ENCODE measurements around the gene PDSS2.
"Not testable (repeated sequence)": the region's sequence is repeated elsewhere in the genome, so short reads cannot be mapped to it uniquely, and the experiment has no call there.

Gene PDSS2

DNA sequence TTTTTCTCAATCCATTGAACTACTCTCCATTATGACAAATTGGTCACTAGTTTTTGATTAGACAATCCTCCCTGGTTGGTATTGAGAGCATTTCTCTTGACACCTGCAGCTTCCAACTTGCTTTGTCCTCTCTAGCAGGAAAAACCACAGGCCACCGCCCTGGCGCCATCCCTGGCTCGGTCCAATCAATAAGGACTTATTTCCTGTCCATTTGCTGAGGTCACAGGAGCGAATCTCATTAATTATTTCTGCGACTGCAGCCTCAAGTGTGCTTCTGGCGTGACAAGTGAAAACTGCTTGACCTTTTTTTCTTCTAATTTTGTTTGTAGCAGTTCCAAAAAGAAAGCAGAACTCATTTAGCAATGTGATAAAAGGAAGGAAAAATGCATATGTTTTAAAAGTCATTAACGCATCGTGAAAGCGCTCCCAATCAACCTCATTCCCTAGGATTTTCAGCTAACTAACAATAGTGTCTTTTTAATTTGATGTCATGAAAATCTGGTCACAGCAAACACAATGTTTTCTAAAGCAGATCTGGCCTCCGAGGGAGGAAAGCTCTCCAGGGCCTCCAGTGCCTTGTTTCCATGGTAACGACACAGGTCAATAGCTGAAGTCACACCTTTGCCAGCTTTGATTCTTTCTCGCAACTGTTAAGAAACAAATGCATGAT lies 305.1 kb downstream of the PDSS2 start:
- DNase-seq (ENCODE audit: low spot score): no peak

GRCh38 chr6:107152638-107153430 lies 306.5 kb downstream of the PDSS2 start:
- DNase-seq (ENCODE audit: low spot score): no peak

GRCh38 chr6:107144666-107145065 lies 314.7 kb downstream of the PDSS2 start:
- no peak for DNase-seq (ENCODE audit: low spot score)

DNA sequence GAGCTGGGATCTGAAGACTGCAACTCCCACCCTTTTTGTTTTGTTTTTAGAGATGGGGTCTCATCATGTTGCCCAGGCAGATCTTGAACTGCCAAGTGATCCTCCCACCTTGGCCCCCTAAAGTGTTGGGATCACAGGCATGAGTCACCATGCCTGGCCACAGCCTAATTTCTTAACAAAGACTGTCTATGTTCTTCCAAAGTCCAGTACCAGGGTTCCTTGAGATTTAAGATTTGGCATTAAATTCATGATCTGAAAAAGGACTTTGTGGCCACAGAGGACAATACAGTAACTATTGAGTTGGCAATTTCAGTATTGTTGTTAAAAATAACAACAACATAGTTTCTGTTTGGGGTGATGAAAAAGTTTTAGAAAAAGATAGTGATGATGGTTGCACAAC lies 315.4 kb downstream of the PDSS2 start:
- DNase-seq (ENCODE audit: low spot score): no peak

DNA sequence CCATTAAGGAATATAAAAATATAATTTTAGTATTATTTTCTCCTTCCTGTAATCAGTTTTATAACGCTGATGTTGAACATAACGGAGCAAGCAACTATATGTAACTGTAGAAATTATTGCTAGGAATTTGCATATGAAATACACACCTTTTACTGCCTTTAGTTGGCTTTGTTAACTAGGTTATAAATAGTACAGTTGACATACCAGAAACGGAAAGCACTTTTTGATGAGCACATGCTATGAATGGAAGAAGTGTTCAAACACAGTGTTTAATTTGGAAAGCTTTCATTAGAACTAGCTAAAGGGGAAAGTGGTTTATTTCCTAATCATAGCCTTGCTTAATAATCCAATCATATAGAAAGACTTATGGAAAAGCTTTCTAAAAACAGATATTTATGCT lies 318.8 kb downstream of the PDSS2 start:
- no peak for DNase-seq (ENCODE audit: low spot score)

GRCh38 chr6:107136324-107136723 lies 323.0 kb downstream of the PDSS2 start:
- DNase-seq (ENCODE audit: low spot score): not testable (repeated sequence)

GRCh38 chr6:107135048-107135680 lies 324.2 kb downstream of the PDSS2 start:
- not testable (repeated sequence) for DNase-seq (ENCODE audit: low spot score)

DNA sequence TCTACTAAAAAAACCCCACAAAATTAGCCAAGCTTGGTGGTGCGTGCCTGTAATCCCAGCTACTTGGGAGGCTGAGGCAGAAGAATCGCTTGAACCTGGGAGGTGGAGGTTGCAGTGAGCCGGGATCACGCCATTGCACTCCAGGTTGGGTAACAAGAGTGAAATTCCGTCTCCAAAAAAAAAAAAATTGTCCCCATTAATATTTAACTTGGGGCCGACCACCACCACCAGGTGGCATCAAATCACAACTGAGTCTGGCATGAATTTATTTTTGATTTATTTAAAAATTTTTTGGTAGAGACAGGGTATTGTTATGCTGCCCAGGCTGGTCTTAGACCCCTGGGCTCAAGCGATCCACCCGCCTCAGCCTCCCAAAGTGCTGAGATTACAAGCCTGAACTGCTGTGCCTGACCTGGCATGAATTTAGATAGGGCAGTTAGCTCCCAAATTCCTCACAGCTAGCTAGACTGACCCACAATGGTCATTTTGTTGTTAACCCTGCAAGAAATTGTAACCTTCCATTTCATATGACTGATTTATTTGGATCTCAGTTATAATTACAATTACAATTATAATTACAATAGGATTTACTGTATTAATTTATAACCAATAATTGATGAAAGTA lies 326.9 kb downstream of the PDSS2 start:
- no peak for DNase-seq (ENCODE audit: low spot score)

DNA sequence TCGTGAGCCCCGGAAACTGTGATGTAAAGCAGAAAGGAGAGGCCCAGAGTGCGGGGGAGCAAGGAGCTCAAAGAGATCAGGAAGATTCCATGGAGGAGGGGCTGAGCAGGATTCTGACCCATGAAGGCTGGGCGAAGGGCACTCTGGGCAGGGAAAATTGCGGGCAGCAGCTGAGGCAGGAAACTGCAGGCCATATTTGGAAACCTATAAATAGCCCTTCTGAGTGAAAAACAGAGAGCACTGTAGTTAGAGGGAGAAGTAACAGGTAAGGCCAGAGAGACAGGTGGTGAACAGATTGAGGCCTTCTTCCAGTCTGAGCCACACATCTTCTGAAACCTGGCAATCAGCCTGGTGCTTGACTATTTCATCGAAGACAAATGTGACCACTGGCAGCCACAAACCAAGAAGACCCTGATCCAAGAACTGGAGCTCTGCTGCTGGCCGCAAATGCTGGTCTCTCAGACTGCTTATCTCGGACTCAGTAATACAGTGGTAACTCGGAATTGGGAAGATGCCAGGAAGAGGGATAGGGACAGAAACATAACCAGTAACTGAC lies 329.9 kb downstream of the PDSS2 start:
- no peak for DNase-seq (ENCODE audit: low spot score)

GRCh38 chr6:107128577-107128976 lies 330.8 kb downstream of the PDSS2 start:
- no peak for DNase-seq (ENCODE audit: low spot score)

DNA sequence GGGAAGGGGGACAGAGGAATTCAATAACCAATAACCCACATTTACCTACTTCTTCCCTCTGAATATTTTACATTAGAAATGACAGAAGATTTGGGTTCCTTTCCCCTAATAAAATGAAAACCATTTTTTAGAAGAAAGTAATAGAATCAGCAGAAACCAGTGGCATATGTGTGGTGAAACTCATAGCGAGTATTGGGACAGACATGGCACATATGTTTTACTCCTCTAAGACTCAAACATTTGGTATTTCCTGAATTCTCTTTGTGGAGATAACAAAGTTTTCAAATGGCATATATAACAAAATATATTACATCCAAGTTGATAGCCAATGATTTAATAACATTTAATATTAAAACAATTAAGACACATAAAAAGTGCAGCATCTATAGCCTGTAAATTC lies 331.2 kb downstream of the PDSS2 start:
- DNase-seq (ENCODE audit: low spot score): no peak

DNA sequence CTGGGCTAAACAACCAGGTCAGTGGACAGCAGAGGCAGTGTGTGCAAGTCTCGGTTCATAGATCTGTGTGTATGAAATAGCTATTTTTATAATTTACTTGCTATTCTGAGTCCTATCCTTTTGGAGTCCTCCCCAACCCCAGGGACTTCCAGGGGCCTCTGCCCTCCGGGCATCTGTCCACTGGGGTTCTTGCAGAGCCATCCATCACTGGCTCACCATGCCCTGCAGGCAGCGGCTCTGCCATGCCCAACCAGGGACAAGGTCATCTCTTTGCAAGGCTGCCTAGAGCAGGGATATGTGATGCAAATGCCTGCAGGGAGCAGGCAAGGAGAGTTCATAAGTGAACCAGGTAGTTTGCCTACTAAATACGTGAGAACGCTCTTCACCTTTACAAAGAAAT lies 333.6 kb downstream of the PDSS2 start:
- DNase-seq (ENCODE audit: low spot score): no peak

DNA sequence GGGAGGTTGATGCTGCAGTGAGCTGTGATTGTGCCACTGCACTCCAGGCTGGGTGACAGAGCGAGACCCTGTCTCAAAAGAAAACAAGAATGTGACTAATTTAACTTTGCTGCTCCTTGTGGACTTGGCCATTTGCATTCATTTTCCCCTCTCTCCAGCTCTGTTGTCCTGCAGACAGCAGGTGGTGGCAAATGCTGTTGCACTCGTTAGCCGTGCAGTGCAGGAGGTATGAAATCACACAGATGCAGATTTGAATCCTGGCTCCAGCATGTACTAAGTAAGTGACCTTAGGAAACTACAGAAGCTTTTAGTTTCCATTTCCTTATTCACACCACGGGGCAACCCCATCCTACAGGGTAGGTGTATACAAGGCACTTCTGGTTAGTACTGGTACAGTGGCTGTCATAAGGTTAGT lies 334.4 kb downstream of the PDSS2 start:
- DNase-seq (ENCODE audit: low spot score): no peak

GRCh38 chr6:107123501-107123900 lies 335.9 kb downstream of the PDSS2 start:
- DNase-seq (ENCODE audit: low spot score): no peak

DNA sequence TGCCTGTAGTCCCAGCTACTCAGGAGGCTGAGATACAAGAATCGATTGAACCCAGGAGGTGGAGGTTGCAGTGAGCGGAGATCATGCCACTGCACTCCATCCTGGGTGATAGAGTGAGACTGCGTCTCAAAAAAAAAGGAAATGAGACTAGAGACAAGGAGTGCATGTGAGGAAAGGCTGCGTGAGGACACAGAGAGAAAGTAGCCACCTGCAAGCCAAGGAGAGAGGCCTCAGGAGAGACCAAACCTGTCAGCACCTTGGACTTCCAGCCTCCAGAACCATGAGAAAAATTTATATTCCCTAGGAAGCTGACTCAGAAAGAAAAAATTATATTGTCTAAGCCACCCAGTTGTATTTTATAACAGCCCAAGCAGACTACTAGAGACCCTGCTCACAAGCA lies 336.6 kb downstream of the PDSS2 start:
- no peak for DNase-seq (ENCODE audit: low spot score)

DNA sequence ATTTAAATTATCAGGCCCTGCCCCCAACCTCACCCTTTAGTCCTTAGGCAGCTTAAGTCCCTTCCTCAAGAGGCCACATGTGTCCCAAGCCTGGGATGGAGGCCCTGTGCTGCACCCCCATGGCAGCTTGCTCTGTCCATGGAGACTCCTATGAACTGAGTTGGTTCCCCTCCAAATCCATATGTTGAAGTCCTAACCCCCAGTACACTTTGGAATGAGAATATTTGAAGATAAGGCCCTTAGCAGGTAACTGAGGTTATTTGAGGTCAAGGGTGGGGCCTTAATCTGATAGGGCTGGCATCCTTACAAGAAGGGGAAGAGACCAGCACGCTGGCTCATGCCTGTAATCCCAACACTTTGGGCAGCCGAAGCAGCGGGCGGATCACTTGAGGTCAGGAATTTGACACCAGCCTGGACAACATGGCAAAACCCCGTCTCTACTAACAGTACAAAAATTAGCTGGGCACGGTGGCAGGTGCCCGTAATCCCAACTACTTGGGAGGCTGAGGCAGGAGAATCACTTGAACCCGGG lies 337.3 kb downstream of the PDSS2 start:
- DNase-seq (ENCODE audit: low spot score): no peak

DNA sequence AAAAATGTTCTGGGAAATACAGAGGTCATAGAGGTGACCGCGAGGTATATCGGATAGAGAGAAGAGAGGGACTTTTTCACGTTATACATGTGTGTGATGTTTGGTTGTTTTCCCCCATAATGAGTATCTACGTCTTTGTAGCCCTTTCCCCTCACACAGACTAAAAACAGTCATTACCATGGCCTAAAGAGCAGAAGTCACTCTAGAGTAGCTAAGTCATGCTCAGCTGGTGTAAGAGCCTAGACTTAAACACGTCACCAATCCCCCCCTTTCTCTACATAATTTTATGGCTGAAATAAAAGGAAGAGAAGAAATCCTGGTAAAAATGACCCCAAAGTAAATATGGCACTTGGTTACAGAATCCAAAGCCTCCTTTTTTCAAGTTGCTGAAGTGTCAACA lies 338.1 kb downstream of the PDSS2 start:
- DNase-seq (ENCODE audit: low spot score): no peak

- DNase-seq (ENCODE audit: low spot score): no peak
Observed at GRCh38 chr6:107120404-107120803, 339.0 kb downstream of the PDSS2 start.

- DNase-seq (ENCODE audit: low spot score): no peak
Observed at GRCh38 chr6:107118976-107119375, 340.4 kb downstream of the PDSS2 start.

DNA sequence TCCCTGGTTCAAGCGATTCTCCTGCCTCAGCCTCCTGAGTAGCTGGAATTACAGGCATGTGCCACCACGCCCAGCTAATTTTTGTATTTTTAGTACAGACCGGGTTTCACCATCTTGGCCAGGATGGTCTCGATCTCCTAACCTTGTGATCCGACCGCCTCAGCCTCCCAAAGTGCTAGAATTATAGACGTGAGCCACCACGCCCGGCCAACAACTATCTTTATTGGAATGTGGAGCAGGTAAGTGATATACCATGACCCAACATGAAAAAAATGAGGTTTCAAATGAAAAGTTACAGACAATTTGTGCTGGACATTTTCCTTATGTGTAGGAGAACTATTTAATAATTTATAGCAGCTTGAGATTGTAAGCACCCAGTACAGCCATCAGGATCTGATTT lies 340.8 kb downstream of the PDSS2 start:
- DNase-seq (ENCODE audit: low spot score): not testable (repeated sequence)

GRCh38 chr6:107116931-107117330 lies 342.4 kb downstream of the PDSS2 start:
- DNase-seq (ENCODE audit: low spot score): no peak

GRCh38 chr6:107116328-107116892 lies 343.0 kb downstream of the PDSS2 start:
- DNase-seq (ENCODE audit: low spot score): peak; percentile 17

All from activated CD4-positive, alpha-beta T cell treated with anti-CD3 and anti-CD28 coated beads, Interleukin-2, Interleukin-4, amounts not matched to agents 100 ng/mL and 50 ng/mL, durations not matched to agents 16 hours and 8 hours (primary cell).